HS-5 (cell line): ENCODE results near the gene TMEM169.
A peak's percentile ranks its signal among the peaks of the same experiment; 100 is the strongest.
"Not testable (repeated sequence)": the region's sequence is repeated elsewhere in the genome, so short reads cannot be mapped to it uniquely, and the experiment has no call there.

Source experiments
- DNase-seq: peaks from one replicate; pipeline ENCODE4 v3.0.0-alpha.2; 2012; ENCODE audit warnings: low read depth

The TMEM169 gene

DNA sequence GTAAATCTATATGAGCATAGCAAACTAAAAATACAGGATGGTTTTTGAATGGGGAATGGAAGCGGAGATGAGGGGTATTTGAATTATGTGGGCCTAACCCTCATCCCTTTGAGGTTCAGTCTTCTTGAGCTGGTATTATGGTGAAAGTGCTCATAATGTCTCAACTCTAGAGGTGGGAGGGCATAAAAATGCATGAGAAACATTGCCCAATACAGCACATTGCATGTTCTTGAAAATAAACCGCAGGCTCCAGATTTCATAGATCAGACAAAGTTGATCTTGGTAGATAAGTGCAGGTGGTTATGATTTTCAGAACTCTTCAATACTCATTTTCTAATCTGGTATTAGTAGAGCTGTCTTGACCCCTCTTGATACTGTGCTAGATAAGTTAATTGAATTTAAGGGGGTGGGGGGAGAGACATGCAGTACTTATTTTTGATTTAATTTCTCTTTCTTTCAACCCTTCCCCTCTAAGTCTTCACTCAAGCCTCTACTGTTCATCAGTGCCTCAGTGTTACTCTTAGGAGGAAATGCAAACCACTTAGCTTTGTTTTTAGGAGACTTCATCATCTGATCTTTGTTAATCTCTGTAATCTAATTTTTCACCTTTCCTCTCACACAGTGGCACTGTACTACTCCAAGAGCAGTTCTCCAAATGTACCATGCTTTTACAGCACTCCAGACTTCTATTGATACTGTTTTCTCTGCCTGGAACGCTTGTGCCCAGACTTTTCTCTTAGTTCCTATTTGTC is 49.6 kb downstream of the TMEM169 start:
- no peak for DNase-seq

GRCh38 chr2:216132585-216132984 is 50.9 kb downstream of the TMEM169 start:
- DNase-seq = no peak

DNA sequence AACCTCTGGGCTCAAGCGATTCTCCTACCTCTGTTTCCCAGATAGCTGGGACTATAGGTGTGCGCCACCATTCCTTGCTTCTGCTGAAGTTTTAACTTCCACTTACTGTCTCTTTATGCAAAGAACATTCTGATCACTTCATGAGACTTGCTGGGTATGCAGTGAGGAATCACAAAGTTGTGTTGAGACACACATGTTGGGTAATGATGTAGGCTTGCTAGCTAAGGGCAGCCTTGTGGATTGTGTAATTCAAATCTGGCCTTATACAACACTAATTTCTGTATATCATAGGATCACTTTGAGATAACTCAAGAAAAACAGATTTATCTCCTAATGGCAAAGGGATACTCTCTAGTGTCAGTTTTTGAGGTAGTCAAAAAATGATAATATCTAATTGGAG is 51.7 kb downstream of the TMEM169 start:
- no peak for DNase-seq

DNA sequence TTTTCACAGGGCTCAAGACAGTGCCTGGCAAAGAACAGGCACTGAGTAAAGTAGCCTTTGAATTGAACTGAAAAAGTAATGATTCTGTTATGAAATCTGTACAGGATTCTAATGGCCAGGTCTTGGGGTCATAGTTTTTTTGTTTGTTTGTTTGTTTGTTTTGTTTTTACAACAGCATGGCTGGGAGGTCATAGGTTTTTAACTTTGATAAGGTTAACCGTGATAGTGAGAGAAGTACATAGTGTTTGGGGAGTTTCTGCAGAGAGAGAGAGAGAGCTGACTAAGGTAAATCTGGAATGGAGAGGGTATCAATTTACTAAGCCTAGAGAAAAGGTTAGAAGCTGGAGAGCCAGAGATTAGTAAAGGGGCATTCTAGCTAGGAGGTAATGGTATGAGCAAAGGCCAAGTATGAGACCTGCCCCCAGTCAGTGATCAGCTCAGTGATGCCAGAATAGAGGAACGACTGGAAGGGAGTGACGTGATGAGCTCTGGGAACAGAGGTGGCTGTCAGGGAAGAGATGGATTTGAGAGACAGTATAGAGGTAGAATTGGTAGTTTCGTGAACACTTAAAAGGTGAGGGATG is 53.3 kb downstream of the TMEM169 start:
- no peak for DNase-seq

DNA sequence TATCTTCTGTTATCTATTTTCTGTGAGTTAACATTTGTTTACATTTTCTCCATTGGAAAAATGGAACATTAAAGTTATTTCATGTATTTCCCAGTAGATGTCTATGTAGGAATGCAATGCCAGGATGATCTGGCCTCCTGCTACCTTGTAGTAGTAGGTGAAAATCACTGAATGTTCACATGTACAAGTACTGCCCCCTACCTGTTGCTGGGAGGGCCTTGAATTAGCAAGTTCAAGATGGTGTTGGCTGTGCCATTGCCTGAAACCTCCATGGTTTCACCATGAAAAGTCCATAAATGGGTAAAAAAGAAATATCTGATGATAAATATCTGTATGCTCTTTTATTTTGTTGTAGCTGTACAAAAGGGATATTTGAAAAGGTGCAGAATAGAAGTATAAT is 58.2 kb downstream of the TMEM169 start:
- no peak for DNase-seq

DNA sequence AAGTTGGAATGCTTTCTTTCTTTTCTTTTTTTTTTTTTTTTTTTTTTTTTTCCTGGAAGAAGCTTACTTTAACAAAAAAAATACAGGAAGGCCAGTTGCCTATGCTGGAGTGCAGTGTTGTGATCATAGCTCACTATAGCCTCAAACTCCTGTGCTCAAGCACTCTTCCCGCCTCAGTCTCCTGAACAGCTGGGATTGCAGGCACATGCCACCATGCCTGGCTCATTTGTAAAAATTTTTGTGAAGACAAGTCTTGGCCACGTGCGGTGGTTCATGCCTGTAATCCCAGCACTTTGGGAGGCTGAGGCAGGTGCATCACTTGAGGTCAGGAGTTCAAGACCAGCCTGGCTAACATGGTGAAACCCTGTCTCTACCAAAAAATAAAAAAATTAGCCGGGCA is 59.8 kb downstream of the TMEM169 start:
- DNase-seq = not testable (repeated sequence)

GRCh38 chr2:216142540-216142939 is 60.8 kb downstream of the TMEM169 start:
- DNase-seq = peak; percentile 30

DNA sequence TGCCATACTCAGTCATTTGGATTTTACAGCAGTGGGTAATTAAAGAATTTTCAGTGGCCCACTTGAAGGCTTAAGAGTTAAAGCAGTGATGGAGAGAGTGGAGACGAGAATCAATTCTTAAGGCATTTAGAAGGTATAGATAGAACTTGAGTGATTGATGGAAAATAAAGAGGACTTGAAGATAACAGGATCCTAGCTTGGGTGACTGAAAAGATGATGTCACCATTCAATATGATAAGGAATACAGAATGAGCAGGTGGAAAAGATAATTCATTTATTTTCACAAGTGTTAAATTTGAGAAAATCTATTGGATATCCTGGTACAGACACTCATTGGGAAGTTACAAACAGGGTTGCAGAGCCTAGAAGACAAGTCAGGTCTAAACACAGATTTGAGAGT is 62.7 kb downstream of the TMEM169 start:
- no peak for DNase-seq

- DNase-seq = no peak
Measured at GRCh38 chr2:216144857-216145256, 63.1 kb downstream of the TMEM169 start.

DNA sequence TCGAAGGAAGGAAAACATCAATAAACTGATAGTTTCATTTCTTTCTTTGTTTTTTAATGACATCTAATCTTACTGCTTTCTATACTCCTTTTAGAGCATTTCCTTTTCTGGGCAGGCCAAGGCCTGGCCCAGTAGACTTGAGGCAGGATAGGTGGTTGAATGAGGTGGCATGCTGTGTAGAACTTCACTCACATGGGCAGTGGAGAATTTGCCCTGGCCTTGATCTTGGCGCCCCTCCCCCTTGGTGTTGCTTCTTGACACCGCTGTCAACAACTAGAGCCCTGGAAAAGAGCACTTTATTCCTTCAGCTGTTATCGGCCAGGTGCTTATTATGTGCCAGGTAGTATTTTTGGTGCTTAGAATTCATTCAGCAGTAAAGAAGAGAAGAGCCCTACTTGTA is 64.9 kb downstream of the TMEM169 start:
- DNase-seq = no peak

DNA sequence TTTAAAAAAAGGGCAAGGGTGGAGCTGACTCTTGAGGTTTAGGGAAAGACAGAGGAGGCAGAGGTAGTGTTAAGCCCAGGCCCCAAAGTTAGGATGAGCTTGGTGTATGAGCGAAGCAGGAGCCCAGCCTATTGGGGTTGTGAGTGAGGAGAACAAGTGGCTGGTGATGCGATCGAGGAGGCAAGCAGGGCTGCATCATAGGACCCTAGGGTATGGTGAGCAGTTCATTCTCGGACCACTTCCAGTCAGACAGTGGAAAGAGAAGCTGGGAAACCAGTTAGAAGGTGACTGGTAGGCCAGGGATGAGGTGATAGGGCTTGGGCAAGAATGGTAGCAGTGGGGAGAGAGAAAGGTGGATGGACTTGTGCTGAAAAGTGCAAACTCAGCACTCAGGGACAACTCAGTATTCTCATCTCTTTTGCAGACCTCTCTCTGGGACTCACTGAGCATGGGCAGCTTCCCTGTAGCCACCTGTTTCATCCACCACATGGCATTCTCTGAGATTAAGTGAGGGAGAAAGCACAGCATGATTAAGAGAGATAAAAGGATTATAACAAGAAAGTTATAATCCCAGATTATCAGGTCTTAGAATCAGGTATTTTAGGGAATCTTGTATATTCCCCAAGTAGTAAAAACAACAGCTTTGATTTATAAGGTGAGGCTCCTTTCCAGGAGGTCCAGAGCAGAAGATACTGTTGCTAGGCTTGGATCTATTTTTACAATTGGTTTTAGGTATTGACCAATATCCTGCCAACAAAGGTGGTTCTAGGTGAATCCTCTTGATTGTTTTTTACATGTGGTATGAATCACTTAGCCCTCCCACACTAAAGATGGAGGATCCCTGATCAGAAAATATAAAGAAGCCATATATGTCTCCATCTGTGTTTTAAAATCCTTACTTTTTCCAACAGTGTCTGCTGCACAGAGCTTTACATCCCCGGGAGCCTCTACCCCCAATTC is 65.7 kb downstream of the TMEM169 start:
- DNase-seq = no peak

DNA sequence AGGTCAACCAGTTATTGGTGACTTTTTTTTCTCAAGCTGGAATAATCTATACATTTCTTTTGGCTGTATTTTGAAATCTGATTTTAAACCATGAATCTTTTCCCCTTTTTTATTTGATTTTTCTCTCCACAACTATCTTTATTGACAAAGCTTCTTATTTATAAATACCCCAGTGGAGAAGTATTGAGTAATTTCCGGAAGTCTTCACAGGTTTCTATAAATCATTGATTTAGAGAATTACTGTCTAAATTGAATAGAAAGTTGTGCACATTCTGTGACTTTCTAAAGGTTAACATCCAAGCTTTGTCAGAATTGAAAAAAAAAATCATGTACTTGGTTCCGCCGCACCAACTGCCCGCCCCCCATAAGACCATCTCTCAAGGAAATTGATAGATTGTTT is 67.3 kb downstream of the TMEM169 start:
- DNase-seq = no peak

- DNase-seq = no peak
Measured at GRCh38 chr2:216149741-216150140, 68.0 kb downstream of the TMEM169 start.

DNA sequence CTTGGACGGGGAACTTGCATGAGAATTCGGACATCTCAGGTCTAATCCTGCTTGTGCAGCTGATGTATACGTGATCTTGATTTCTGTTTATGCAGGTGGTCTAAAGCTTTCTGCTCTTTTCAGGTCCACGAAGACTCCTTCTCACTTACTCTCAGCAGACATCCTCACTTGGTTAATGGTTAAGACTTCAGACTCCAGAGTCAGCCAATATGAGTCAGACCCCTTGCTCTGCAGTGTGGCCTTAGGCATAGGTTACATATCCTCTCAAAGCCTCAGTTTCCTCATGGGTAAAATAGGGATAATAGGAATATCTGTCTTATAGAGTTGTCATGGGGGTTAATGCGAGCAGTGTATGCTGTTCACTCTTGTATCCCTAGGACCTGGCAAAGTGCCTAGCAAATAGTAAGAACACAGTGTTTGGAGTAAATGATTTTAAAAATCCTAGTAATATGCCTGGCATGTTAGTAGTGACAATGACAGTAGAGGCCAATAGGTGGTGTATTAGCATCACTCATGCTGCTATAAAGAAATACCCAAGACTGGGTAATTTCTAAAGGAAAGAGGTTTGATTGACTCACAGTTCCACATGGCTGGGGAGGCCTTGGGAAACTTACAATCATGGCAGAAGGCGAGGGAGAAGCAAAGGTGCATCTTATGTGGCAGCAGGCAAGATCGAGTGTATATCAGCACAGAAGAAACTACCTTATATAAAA is 69.8 kb downstream of the TMEM169 start:
- DNase-seq = no peak
